Neural cell (in vitro differentiated cells): ENCODE measurements around the gene COL27A1. TPM values are rescaled to one million over a fixed set of nuclear protein-coding genes. Genes with fewer than 3 reads are reported as not detected.

Experiments
- H2AFZ ChIP-seq: fragments of 200-600, 300-800 bp; sonication (generic), shearing (Covaris generic); 2 replicates; pipeline ENCODE4 v1.6.0; 2014; ENCODE audit warnings: low read depth, mild to moderate bottlenecking, antibody characterized with exemption, low read length, moderate library complexity
- H3F3A ChIP-seq: fragments of 200-600 bp; shearing (Covaris generic); 2 replicates; pipeline ENCODE4 v1.6.1; 2016; ENCODE audit warnings: mild to moderate bottlenecking, moderate library complexity, mixed read lengths, antibody characterized with exemption, low read length; ENCODE audit not compliant: insufficient read depth, poor library complexity, severe bottlenecking
- H3K27ac ChIP-seq: fragments of 200-600, 300-800 bp; sonication (generic), shearing (Covaris generic); 2 replicates; pipeline ENCODE4 v1.5.1; 2014; ENCODE audit warnings: mild to moderate bottlenecking, low read length, moderate library complexity
- H3K27me3 ChIP-seq: fragments of 300-800, 200-600 bp; sonication (generic), shearing (Covaris generic); 2 replicates; pipeline ENCODE4 v1.6.0; 2014; ENCODE audit warnings: mild to moderate bottlenecking, low read depth, low read length, moderate library complexity; ENCODE audit not compliant: insufficient read depth
- H3K36me3 ChIP-seq: fragments of 300-800, 200-600 bp; sonication (generic), shearing (Covaris generic); 2 replicates; pipeline ENCODE4 v1.5.1; 2014; ENCODE audit warnings: mild to moderate bottlenecking, antibody characterized with exemption, low read length, moderate library complexity; ENCODE audit not compliant: insufficient read depth
- H3K4me2 ChIP-seq: fragments of 300-800, 200-600 bp; sonication (generic), shearing (Covaris generic); 2 replicates; pipeline ENCODE4 v1.6.0; 2014; ENCODE audit warnings: mild to moderate bottlenecking, low read length
- H3K4me3 ChIP-seq: fragments of 300-800, 200-600 bp; sonication (generic), shearing (Covaris generic); 2 replicates; pipeline ENCODE4 v1.5.1; 2014; ENCODE audit warnings: mild to moderate bottlenecking, low read length, moderate library complexity
- H3K79me2 ChIP-seq: fragments of 200-600 bp; shearing (Covaris generic); replicated peaks from 2 replicates; pipeline ENCODE4 v1.6.0; 2014; ENCODE audit warnings: mild to moderate bottlenecking, low read length, moderate library complexity; ENCODE audit not compliant: insufficient read depth
- H3K9ac ChIP-seq: fragments of 300-800, 200-600 bp; sonication (generic), shearing (Covaris generic); 2 replicates; pipeline ENCODE4 v1.6.1; 2016; ENCODE audit warnings: mild to moderate bottlenecking, low read length, mixed read lengths
- H3K9me2 ChIP-seq: fragments of 200-600 bp; shearing (Covaris generic); 2 replicates; pipeline ENCODE4 v1.6.1; 2016; ENCODE audit warnings: mild to moderate bottlenecking, low read length, mixed read lengths; ENCODE audit not compliant: insufficient read depth
- H3K9me3 ChIP-seq: fragments of 200-600, 300-800 bp; sonication (generic), shearing (Covaris generic); 2 replicates; pipeline ENCODE4 v1.6.1; 2016; ENCODE audit warnings: mild to moderate bottlenecking, mixed run types, low read length, moderate library complexity, mixed read lengths
- H4K20me1 ChIP-seq: fragments of 200-600 bp; shearing (Covaris generic); 2 replicates; pipeline ENCODE4 v1.6.1; 2016; ENCODE audit warnings: mild to moderate bottlenecking, mixed run types; ENCODE audit not compliant: insufficient read depth
- CTCF ChIP-seq: fragments of 450-650 bp; IDR thresholded peaks from 2 replicates; pipeline ENCODE4 v1.5.1; 2014; ENCODE audit warnings: antibody characterized with exemption, mild to moderate bottlenecking, moderate library complexity; ENCODE audit not compliant: poor library complexity, severe bottlenecking
- EP300 ChIP-seq: fragments of 450-650 bp; conservative IDR thresholded peaks from 2 replicates; pipeline ENCODE4 v1.6.1; 2014; ENCODE audit warnings: antibody characterized with exemption, mild to moderate bottlenecking, moderate library complexity; ENCODE audit not compliant: poor library complexity, severe bottlenecking
- EZH2 ChIP-seq: fragments of 200-600, 300-800 bp; shearing (Covaris generic), sonication (generic); IDR thresholded peaks from 2 replicates; pipeline ENCODE4 v1.6.1; 2014; ENCODE audit warnings: antibody characterized with exemption, low read length, borderline replicate concordance, mild to moderate bottlenecking; ENCODE audit not compliant: insufficient read depth, poor library complexity, severe bottlenecking
- MXI1 ChIP-seq: fragments of 450-650 bp; conservative IDR thresholded peaks from 2 replicates; pipeline ENCODE4 v1.6.1; 2014; ENCODE audit warnings: antibody characterized with exemption, mild to moderate bottlenecking; ENCODE audit not compliant: poor library complexity, severe bottlenecking
- POLR2AphosphoS5 ChIP-seq: IDR thresholded peaks from 2 replicates; pipeline ENCODE4 v1.6.1; 2012
- RAD21 ChIP-seq: fragments of 450-650 bp; conservative IDR thresholded peaks from 2 replicates; pipeline ENCODE4 v1.6.1; 2014; ENCODE audit warnings: antibody characterized with exemption, mild to moderate bottlenecking, moderate library complexity
- REST ChIP-seq: IDR thresholded peaks from 2 replicates; pipeline ENCODE4 v1.6.1; 2012; ENCODE audit warnings: borderline replicate concordance
- SMC3 ChIP-seq: fragments of 450-650 bp; conservative IDR thresholded peaks from 2 replicates; pipeline ENCODE4 v1.6.1; 2014; ENCODE audit warnings: antibody characterized with exemption, mild to moderate bottlenecking, moderate library complexity; ENCODE audit not compliant: poor library complexity
- TAF1 ChIP-seq: IDR thresholded peaks from 2 replicates; pipeline ENCODE4 v1.6.1; 2012; ENCODE audit warnings: low read depth
- polyA plus RNA-seq: library from polyadenylated mRNA; depleted of rRNA; stranded (reverse); fragments of >200 nt; gene quantifications from 2 replicates; pipeline ENCODE4 v1.2.3, GENCODE V29; 2014

The COL27A1 gene
- polyA plus RNA-seq, 1 donor from 2014 or later = 0.25 TPM

- no peak overlapping the region for H3K27ac ChIP-seq
- H3K9ac ChIP-seq = no peak overlapping the region
- no peak overlapping the region for H3K4me3 ChIP-seq
- TF ChIP-seq MXI1 (no peak), TAF1 (no peak), RAD21 (no peak), POLR2AphosphoS5 (no peak), EZH2 (no peak), EP300 (no peak), REST (no peak), CTCF (no peak), SMC3 (no peak)
- no peaks in the 10 kb centered on the region for H3K79me2 ChIP-seq
- no peaks in the 10 kb centered on the region for H3K36me3 ChIP-seq
- no peaks in the 10 kb centered on the region for H4K20me1 ChIP-seq
- H3F3A ChIP-seq = no peaks in the 10 kb centered on the region
- H3K9me3 ChIP-seq = no peaks in the 10 kb centered on the region
- no peak overlapping the region for H2AFZ ChIP-seq
- no peaks in the 10 kb centered on the region for H3K9me2 ChIP-seq
- no peak overlapping the region for H3K4me2 ChIP-seq
- no peaks in the 10 kb centered on the region for H3K27me3 ChIP-seq
Measured at GRCh38 chr9:114203410-114204140, 48.2 kb downstream of the COL27A1 start.

GRCh38 chr9:114204265-114204664, 48.9 kb downstream of the COL27A1 start:
- TF ChIP-seq EP300 (no peak), SMC3 (no peak), RAD21 (no peak), POLR2AphosphoS5 (no peak), TAF1 (no peak), MXI1 (no peak), REST (no peak), CTCF (no peak), EZH2 (no peak)
- no peaks in the 10 kb centered on the region for H4K20me1 ChIP-seq
- H3F3A ChIP-seq = no peaks in the 10 kb centered on the region
- no peak overlapping the region for H2AFZ ChIP-seq
- H3K9ac ChIP-seq = no peak overlapping the region
- no peak overlapping the region for H3K27ac ChIP-seq
- H3K9me3 ChIP-seq = no peaks in the 10 kb centered on the region
- H3K4me2 ChIP-seq = no peak overlapping the region
- no peaks in the 10 kb centered on the region for H3K79me2 ChIP-seq
- H3K36me3 ChIP-seq = no peaks in the 10 kb centered on the region
- no peak overlapping the region for H3K4me3 ChIP-seq
- H3K9me2 ChIP-seq = no peaks in the 10 kb centered on the region
- no peaks in the 10 kb centered on the region for H3K27me3 ChIP-seq
